Uterus (tissue), 2 donors: ENCODE measurements around the gene ACTMAP.

Experiments used
- CTCF ChIP-seq, 4 experiments: fragments of 200-600 bp in 2 of 4; fragments of 450-650 bp in 2 of 4; sonication (generic) in 2 of 4; IDR thresholded peaks; one replicate each; pipeline ENCODE4 v1.5.1; 2016 to 2019; ENCODE audit warnings: antibody characterized with exemption in 4 of 4, mild to moderate bottlenecking in 2 of 4, moderate library complexity in 1 of 4
- POLR2A ChIP-seq, 2 donors: fragments of 450-650 bp; IDR thresholded peaks; one replicate each; pipeline ENCODE4 v1.6.1; 2016; ENCODE audit warnings: antibody characterized with exemption in 2 of 2, mild to moderate bottlenecking in 1 of 2, moderate library complexity in 1 of 2

GRCh38 chr19:40768869-40769268, 18.6 kb upstream of the ACTMAP start:
- TF ChIP-seq POLR2A (IDR thresholded peaks at IDR 0.05) (no peak), CTCF (IDR thresholded peaks at IDR 0.05) (no peak)
